Fibroblast of skin of left biceps (primary cell): ENCODE data around the gene IQSEC1.

ENCODE experiments used
- DNase-seq, 2 experiments: peaks; one replicate each; pipeline ENCODE4 v3.0.0-alpha.2; 2013; ENCODE audit warnings: low read depth in 2 of 2

IQSEC1 gene

DNA sequence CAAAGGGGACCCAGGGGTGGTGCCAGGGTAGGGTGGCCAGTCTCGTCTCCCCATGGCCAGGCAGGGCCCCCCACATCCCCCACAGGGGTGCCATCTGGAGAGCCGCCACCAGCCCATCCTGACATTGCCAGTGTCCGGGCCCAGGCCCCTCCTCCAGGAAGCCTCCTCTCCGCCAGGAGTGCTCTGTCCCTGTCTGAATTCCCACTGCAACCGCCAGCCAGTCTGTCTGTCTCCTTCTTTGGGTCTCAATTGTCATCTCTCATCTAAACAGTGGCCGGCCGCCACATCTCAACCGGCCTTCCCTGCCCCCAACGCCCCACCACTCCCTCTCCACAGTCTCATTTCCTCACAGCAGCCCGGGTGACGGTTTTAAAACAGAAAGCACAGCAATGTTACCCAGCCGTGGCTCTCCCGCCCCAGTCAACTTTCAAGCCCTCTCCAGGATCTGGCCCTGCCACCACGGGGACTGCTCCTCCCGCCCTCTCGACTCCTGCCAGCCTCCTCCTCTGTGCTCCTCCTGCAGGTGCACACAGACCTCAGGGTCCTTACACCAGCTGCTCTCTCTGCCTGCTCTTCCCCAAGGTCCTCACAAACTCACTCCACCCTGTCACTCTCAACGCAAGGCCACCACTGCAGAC lies 57.0 kb downstream of the IQSEC1 start:
- no peak for DNase-seq

DNA sequence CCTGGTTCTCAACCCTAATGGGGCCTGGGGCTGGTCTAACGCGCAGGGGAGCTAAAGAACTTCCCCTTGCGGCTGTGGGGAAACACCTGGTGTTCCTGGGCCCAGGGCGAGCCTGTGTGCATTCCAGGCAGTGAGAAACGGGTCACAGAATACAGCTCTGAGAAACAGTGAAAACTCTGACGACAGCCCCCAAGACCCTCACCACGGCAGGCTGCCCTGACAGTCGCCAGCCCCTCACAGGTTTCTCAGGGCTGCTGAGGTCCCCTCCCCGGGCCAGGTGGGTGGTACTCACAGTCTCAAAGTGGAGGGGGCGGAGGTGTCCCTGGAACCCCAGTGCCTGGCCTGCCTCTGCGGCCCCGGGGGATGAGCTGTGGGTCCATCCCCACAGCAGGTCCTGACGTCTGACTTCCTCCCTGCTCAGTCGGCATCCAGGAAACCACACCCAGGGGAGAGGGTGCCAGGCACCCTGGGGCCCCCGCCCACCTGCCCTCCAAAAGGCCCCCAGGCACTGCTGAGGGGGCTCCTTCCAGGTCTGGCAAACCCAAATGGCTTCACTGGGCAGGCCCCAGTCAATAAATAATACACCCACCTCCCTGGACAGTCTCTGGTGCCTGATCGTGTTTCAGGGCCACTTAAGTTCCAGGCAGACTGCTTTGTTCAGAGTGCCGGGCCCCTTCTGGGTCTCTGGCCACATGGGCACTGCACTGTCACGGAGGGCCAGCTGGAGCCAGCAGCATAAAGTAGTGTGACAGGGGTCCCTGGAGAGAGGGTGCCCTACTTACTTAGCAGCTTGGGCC lies 57.7 kb downstream of the IQSEC1 start:
- no peak for DNase-seq

DNA sequence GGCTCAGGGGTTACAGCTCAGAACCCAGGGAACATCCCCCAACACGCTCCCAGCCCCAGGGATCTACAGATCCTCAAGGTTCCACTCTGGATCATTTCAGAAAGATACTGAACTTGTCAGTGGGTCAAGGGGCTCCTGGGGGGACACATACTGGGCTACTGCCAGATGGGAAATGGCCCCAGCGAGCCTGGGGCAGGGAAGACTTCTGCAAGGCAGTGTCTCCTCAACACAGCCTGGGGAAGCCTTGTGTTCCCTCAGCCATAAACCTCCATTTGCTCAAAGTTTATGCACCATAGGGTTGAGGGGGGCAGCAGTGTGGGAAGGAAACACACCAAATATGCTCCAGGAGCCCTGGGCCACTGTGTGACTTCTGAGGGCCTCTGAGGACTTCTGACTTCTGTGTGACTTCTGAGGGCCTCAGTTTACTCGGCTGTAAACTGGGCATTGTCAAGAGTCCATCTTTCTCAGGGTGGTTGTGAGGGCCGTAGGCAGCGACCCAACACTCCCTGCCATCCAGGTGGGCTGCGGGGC lies 58.4 kb downstream of the IQSEC1 start:
- DNase-seq = no peak

DNA sequence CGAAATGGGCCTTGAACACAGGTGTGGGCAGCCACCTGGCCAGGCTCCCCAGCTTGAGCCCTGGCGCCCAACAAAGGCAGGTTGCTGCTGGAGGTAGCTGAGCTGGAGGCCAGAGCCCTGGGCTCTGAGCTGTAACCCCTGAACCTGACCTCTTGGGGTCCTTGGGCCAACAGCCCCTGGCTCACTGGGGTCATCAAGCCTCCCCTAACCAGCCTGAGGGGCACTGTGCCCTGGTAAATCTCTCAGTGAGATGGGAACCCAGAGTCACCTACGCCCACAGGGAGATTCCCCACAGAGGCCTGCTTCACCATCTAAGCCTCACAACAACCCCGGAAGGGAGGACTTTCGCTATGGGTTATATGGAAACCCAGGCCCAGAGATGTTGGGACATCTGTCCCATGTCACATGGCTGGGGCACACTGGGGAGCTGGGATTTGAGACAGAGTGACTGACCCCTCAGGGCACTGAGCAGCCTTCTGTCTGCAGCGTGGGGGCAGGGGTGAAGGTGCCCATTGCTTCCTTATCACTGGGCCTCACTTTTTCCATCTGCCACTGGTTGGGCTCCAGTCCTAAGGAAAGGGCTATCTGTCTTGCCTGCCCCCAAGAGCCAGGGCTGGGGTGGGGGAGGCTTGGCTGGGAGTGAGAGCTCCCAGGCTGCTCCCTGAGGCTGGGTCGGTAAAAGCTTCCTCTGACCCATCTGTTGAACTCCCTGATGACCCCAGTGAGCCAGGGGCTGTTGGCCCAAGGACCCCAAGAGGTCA lies 59.1 kb downstream of the IQSEC1 start:
- no peak for DNase-seq

DNA sequence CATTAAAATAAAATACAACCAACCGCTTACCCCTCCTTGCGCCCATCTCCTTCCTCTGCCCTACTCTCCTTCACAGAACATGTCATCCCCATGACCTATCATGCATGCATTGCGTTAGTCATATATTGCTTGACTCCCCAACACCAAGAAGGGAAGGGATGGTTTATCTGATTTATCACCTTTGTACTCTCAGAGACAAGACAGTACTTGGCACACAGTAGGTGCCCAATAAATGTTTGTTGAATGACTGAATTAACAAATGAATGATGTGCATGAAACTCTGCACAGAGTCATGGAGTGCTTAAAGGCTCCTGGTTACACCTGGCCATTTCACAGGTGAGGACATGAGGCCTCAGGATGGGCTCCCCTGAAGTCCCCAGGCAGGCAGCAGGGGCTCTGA lies 59.7 kb downstream of the IQSEC1 start:
- no peak for DNase-seq

DNA sequence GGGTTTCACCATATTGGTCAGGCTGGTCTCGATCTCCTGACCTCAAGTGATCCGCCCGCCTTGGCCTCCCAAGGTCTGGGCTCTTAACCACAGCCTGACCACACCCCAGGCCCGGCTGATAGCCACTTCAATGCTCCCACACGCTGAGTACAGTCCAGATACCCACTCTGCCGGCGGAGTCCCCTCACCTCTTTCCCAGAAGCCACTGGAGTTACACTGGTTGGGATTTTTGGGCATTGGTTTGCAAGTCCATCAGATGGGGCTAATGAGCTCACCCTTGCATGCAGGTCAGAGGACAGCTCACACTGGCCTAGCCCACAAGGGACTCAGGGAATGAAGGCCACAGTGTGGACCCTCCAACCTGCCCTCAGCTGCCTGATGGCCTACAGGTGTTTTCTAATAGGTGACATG lies 60.1 kb downstream of the IQSEC1 start:
- DNase-seq = no peak

DNA sequence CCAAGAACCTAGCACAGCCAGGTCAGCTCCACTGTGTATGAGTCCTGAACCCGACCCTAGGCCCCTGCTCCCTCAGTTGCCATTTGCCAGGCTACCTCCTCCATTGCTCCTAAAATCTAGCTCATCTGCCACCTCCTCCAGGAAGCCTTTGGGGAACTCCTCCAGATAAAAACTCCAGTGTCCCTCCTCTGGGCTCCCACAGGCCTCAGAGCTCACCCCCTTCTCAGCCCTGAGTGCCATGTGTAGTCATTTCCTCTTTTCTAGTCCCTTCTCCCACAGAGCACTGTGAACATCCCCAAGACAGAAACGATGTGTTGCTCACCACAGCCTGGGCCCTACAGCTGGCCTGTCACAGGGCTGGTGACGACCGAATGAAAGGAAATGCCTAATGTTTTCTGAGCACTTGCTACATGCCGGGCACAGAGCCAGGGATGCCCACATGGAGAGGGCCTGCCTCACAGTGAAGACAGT lies 61.0 kb downstream of the IQSEC1 start:
- no peak for DNase-seq

DNA sequence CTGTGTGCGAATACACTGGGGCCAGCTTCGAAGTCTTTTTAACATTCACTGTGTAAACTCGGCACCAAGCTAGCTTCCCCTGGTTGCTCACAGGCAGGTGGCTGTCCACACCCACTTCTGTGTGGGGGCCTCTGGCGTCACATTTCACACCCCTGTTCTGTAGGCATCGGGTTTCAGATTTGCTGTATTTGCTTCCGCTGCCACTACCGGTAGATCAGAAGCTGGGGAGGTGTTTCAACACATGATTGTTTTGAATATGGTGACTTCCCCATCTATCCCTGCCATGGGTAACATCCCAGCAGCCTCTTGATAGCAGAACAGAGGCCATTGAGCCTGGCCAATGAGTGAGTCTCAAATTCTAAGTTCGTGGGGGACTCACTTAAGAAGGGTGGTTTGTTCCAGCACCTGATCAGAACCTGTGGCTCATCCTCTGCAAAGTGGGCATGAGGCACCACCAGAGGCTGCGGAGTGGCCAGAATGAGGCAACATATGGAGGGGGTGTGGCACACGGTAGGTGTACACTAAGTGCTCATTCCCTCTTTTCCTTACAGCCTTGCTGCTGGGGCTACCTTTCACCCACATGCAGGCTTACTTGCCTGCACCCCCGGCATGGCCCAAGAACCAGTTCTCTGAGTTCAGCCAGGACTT lies 61.5 kb downstream of the IQSEC1 start:
- no peak for DNase-seq

DNA sequence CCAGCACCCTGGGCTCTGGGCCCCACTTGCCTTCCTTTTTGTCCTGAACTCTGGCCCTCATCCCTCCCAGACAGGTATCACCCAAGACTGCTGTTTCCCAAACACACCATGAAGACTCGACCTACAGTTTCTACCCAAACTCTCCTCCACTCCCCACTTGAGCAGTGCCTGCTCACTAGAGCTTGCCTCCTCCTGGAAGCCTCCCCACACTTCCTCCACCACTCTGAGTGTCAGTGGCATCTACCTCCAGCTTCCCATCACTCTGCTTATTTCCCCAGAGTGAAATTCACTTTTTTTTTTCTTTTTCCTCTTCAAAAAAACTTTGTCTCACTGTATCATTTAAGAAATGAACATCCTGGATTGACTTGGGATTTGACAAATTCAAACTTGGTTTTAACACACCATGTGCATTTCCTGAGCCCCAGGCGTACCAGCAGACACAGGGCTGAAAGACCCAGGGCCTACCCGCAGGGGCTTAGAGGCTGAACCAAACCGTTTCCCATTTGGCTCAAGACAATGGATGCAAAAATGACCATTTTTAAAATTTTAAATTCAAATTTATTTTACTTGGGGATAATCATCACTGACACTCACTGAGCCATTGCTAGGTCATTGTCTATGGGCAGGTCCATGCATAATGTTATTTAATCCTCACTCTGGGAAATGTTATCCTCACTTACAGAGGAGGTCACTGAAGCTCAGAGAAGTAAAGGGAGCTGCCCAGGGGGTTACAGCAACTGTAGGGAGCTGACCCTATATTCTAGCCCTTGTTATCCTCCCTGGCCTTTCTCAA lies 62.3 kb downstream of the IQSEC1 start:
- DNase-seq = no peak

DNA sequence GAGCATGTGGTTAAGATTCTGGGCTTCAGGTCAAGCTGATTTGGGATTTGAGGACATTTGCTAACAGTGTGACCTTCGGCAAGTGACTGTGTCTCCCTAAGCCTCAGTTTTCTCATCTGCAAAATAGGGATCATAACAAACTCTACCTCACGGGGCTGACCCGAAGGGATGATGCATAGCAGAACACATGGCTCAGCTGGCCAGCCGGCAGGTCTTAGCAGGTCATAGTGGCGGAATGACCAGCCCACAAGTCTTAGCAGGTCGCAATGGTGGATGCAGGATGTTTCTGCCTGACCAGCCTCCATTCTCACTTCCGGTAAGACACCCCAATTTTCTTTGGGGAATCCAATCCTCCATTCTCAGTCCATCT lies 63.3 kb downstream of the IQSEC1 start:
- DNase-seq = no peak

DNA sequence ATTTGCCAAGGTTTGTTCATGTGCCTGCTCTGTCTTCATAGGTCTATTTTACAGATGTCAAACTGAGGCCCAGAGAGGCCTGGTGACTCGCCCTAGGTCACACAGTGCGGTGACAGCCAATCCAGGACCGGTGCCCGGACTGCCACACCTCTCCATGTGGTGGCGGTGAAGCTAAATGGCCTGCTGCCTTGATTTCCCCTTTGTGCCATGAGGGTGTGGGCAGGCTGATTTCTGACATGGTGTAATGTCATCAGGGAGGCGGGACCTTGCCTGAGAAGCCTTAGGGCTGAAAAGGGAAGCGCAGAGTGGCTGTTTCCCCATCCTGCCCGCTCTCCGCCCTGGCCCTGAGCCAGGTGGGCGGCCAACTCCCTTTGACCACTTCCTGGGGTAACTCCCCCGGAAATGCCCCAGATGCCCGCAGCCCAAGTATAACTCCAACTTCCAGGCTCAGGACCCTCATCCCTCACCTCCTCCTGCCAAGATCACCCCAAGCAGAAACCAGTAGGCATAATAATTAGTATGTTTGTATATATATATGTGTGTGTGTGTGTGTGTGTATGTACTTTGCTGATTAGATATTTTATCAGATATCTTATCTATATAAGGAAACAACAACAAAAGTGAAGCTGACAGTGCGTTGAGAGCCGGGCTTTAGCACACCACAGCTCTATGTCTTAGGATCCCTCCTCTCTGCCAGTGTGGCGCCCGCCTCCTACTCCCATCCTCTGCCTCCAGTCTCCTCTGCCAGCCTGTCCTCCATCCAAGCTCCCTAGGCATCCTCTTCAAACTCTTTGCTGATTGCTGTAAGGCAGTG lies 63.9 kb downstream of the IQSEC1 start:
- no peak for DNase-seq

DNA sequence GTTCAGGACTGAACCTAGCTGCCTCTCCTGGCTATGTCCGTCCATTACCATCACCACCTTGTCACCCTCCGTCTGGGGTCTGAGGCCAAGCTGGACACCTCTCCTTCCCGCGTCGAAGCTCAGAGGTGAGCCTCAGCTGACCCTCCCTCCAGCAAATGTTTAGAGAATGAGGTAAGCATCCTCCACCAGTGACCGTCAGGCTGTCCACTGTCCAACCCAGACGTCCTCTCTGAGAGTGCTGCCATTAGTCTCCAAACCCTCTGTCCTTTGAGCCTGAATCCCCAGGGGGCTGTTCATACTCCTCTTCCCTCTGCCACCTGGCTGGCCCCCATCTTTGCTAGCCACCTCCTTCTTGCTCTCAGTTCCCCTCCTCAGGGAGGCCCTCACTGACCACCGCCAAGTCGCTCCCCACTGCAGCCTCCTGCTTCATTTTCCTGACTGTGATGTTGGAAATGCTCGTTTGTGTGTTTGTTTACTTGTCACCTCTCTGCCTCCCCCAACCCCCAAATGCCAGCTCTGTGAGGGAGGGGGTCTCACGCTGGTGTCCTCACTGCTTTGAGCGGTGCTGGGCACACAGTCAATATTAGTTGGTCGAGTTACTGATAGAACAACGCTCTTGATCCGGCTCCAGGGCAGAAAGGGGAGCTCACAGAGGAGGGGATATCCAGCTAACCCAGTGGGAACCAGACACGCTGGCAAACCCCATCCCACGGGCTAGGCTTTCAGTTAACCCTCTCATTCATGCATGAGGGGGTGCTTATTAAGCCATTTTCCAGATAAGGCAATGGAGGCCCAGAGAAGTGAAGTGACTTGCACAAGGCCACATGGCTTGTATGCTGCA lies 64.9 kb downstream of the IQSEC1 start:
- no peak for DNase-seq

DNA sequence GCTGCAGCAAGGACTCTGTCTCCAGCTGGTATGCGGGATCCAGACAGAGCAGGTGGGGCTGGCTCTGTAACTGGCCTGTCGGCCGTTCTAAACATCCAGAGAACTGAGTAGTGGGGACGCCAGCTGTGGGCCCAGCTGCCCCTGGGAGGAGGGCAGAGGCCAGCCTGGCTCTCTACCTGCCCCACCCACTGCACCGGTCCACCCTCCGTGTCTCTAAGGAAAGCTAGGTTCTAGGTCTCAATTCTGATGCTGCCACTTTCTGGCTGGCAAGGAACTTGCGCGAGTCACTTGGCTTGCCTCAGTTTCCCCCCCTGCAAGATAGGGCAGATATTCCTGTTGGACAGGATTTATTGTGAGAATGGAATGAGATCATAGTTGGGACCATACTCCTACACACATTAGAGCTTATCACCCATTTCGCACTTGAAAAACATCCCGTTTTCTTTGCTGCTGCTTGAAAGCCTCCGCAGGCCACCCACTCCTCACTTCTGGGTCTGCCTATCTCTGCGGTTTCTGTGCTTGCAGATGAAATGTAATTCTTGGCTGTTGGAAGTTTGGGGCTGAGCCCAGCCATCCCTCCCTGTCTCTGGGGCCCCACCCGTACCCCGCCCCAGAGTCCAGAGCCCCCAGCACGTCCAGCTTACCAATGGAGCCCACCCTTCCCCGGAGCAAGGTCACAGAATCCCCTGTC lies 65.8 kb downstream of the IQSEC1 start:
- no peak for DNase-seq

DNA sequence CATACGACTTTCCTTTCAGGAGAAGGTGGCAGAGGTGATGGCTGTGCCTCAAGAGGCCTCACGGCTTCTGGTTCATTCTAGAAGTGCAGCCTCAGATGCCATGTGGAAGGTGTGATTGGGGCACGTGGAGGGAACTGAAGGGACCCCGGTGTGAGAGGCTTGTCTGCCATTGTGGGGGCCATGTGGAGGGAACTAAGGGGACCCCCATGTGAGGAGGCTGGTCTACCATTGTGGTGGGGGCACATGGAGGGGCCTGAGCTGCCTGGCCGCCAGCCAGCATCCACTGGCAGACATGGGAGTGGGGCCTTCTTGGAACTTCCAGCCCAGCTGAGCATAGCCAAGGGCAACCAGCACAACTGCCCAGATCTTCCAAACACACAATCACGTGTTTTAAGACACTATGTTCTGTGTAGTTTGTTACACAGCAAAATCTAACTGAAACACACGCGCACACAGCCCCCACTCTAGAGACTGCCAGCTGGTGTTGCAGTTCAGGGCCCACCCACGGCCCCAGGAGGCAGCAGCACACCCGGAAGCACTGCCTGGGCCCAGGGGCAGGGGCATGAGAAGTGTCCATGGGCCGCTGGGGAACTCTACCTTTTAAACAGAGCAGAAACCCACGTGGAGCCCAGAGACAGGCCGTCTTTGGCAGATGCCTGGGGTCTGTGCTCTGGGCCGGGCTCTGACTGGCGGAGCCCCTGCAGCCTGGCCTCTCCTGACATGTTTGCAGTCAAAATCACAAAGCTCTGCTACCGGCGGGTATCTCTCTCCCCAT lies 66.8 kb downstream of the IQSEC1 start:
- DNase-seq = no peak

DNA sequence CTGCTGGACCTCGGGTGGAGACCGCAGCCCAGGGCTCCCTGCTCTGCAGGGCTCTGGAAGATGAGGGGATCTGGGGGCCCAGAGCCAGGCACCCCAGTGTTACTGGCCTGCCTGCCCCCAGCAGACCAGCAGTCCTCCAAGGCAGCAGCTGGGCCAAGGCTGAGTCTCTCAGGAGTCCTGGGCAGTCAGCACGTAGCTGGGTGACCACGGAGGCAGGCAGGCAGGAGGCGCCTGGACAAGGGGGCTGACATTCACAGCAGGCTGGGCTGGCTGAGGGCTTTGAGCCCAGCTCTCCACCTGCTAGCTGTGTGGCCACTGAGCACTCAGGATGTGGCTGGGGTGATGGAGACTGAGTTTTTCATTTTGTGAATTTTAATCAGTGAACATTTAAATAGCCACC lies 67.9 kb downstream of the IQSEC1 start:
- DNase-seq = no peak

DNA sequence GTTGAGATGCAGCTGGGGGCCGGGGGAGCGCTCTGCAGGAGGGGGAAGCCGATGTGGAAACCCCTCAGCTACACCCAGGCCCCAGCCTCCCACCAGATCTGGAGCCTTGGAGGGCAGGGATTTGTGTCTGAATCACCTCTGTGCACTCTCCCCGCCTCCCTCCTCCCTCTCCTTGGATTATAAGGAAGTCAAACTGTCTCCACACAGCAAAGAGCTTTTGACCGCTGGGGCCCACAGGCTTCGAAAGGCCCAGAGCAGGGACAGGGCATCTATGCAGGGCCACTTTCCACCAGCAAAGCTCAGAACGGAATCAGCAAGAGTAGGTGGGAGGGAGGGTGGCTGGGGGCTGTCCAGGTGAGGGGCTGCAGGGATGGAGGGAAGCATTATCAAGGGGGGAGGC lies 68.9 kb downstream of the IQSEC1 start:
- DNase-seq = no peak

DNA sequence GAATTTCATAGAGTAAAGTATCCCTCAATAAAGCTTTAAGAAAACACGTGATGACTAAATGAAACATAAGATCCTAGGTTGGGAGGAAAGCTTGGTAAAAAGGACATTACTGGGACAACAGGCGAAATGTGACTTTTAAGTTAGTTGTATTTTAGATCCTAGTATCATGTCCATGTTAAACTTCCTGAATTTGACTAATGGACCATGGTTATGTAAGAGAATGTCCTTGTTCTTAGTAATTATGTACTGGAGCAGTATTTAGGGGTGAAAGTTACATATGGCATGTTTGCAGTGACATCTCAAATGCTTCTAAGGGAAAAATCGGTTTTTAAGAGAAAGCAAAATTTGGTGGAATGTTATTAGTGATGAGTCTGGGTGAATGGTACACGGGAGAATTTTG lies 69.6 kb downstream of the IQSEC1 start:
- DNase-seq = no peak
